Glutamatergic neuron (in vitro differentiated cells): ENCODE measurements around the gene KRTAP3-2. TPM values are rescaled to one million over a fixed set of nuclear protein-coding genes. Genes with fewer than 3 reads are reported as not detected.

ENCODE experiments used
- DNase-seq: peaks from one replicate; pipeline ENCODE4 v3.0.0; 2022
- H3K27ac Mint-ChIP-seq: one replicate; pipeline ENCODE4 v1.8.0; 2020; ENCODE audit warnings: mild to moderate bottlenecking, mixed read lengths, inconsistent platforms; ENCODE audit not compliant: unreplicated experiment
- H3K27me3 Mint-ChIP-seq: one replicate; pipeline ENCODE4 v1.8.0; 2020; ENCODE audit warnings: mild to moderate bottlenecking, moderate library complexity, mixed read lengths, inconsistent platforms; ENCODE audit not compliant: unreplicated experiment
- H3K36me3 Mint-ChIP-seq: one replicate; pipeline ENCODE4 v1.8.0; 2020; ENCODE audit warnings: mild to moderate bottlenecking, mixed read lengths, inconsistent platforms; ENCODE audit not compliant: unreplicated experiment
- H3K4me1 Mint-ChIP-seq: one replicate; pipeline ENCODE4 v1.8.0; 2020; ENCODE audit warnings: mild to moderate bottlenecking, low read depth, mixed read lengths, inconsistent platforms; ENCODE audit not compliant: unreplicated experiment
- H3K4me3 Mint-ChIP-seq: one replicate; pipeline ENCODE4 v1.8.0; 2020; ENCODE audit warnings: mild to moderate bottlenecking, mixed read lengths, inconsistent platforms; ENCODE audit not compliant: unreplicated experiment
- H3K9me3 Mint-ChIP-seq: one replicate; pipeline ENCODE4 v1.8.0; 2020; ENCODE audit warnings: mild to moderate bottlenecking, moderate library complexity, mixed read lengths, inconsistent platforms; ENCODE audit not compliant: unreplicated experiment
- total RNA-seq: library from RNA; stranded (reverse); fragmentation: NEBNext Ultra II Directional; extraction: Animal tissue kit (Norgen Biotek cat#: 25700); gene quantifications from one replicate; pipeline ENCODE4 v1.2.1, GENCODE V29; 2021; ENCODE audit not compliant: unreplicated experiment
- TF ChIP-seq, protein P1 (sequence below): fragments of 200-600 bp; sonication (generic); IDR thresholded peaks from one replicate; pipeline ENCODE4 v1.5.0; 2021; ENCODE audit not compliant: partially characterized antibody, unreplicated experiment

Gene KRTAP3-2
- total RNA-seq, 1 donor from 2014 or later = not detected

DNA sequence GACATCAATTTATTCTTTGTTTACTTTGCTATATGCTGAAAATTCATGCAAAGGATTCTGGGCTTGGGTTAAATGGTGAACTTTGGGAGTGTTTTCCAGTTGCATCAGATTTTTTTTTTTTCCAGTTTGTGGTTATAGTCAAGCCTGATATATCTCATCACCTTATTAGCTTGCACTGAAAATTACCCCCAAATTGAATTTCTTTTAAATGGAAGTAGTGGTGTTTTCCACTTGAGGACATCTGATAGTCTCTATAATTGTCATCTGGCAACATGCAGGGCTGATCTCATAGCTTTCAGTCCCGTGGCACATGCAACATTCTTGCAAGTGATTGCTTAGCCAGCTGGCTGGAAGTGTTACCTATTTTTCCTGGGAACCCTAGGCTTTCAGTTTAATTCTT is 13.9 kb upstream of the KRTAP3-2 start:
- peak overlapping the region; percentile 37 for H3K27ac Mint-ChIP-seq
- no peaks in the 10 kb centered on the region for H3K36me3 Mint-ChIP-seq
- no peak for DNase-seq
- peaks cover 4% of the 10 kb centered on the region for H3K9me3 Mint-ChIP-seq
- H3K27me3 Mint-ChIP-seq = peaks cover 7% of the 10 kb centered on the region
- TF ChIP-seq, protein P1, sequence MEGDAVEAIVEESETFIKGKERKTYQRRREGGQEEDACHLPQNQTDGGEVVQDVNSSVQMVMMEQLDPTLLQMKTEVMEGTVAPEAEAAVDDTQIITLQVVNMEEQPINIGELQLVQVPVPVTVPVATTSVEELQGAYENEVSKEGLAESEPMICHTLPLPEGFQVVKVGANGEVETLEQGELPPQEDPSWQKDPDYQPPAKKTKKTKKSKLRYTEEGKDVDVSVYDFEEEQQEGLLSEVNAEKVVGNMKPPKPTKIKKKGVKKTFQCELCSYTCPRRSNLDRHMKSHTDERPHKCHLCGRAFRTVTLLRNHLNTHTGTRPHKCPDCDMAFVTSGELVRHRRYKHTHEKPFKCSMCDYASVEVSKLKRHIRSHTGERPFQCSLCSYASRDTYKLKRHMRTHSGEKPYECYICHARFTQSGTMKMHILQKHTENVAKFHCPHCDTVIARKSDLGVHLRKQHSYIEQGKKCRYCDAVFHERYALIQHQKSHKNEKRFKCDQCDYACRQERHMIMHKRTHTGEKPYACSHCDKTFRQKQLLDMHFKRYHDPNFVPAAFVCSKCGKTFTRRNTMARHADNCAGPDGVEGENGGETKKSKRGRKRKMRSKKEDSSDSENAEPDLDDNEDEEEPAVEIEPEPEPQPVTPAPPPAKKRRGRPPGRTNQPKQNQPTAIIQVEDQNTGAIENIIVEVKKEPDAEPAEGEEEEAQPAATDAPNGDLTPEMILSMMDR = no peak
- no peak overlapping the region for H3K4me3 Mint-ChIP-seq
- peaks cover 14% of the 10 kb centered on the region for H3K4me1 Mint-ChIP-seq

DNA sequence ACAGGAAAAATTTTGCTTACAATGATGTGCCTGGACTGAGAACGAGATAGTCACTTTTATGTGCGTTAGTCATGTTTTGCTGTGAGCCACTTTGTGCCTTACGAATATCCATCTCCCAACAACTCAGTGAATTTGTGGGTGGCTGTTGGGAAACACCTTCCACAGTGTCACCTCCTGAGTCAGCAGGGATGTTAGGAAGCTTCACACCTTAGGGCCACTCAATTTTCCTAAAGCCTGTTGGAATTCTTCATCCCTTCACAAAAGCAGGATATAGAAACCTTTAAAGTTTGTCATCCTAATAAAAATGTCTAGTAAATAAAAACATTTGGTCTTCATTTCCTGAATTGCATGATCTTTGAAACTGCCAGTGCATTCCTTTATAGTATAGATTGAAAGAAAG is 13.5 kb upstream of the KRTAP3-2 start:
- no peak overlapping the region for H3K4me3 Mint-ChIP-seq
- DNase-seq = no peak
- TF ChIP-seq, protein P1 = no peak
- no peak overlapping the region for H3K27ac Mint-ChIP-seq
- H3K4me1 Mint-ChIP-seq = peaks cover 17% of the 10 kb centered on the region
- H3K27me3 Mint-ChIP-seq = peaks cover 8% of the 10 kb centered on the region
- no peaks in the 10 kb centered on the region for H3K36me3 Mint-ChIP-seq
- H3K9me3 Mint-ChIP-seq = peaks cover 6% of the 10 kb centered on the region

DNA sequence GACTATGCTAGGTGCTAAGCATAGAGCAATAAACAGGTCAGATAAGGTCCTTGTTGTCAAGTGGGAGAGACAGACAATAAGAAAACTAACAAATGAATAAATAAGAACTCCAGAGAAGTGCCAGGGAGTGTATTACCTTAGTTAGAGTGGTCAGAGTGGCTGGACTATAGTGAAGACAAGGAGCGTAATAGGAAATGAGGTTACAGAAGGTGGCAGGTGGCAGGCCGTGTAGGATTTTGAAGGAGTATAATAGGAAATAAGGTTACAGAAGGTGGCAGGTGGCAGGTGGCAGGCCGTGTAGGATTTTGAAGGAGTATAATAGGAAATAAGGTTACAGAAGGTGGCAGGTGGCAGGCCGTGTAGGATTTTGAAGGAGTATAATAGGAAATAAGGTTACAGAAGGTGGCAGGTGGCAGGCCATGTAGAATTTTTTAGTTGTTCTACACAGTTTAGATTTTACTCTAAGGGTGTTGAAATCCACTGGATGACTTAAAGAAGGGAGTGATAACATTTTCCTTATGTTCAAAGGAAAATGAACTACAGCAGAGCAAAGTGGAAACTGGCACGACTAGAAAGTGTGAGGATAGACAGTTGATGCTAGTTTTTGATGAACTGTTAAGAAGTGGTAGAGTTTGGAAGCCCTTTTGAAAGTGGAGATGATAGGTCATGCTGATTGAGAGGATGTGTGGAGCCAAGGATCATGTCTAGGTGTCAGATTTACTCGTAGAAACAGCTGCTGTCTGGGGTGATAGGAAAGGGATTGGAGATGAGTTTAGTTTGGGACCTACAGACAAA is 12.8 kb upstream of the KRTAP3-2 start:
- peaks cover 8% of the 10 kb centered on the region for H3K27me3 Mint-ChIP-seq
- no peaks in the 10 kb centered on the region for H3K36me3 Mint-ChIP-seq
- TF ChIP-seq, protein P1 = no peak
- H3K27ac Mint-ChIP-seq = no peak overlapping the region
- H3K4me3 Mint-ChIP-seq = no peak overlapping the region
- peaks cover 6% of the 10 kb centered on the region for H3K9me3 Mint-ChIP-seq
- DNase-seq = no peak
- peaks cover 17% of the 10 kb centered on the region for H3K4me1 Mint-ChIP-seq

DNA sequence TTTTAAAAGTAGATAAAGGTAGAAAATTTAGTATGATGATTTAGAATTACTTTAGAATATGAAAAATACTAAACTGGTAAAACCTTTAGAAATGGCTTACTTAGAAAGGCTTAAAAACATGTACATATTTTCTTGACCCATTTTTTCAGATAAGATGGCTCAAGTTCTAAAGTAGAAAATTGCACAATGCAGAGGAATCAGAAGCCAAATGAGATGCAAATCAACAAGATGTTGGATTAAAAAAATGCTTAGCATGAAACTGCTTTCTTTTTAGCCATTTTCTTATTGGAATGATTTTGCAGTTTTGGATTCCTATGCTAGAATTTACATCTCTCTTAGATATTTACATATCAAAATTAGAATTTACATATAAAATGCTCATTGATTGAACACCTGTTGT is 10.7 kb upstream of the KRTAP3-2 start:
- Mint-ChIP-seq H3K4me3 (no peak overlapping the region), H3K27ac (no peak overlapping the region), H3K9me3 (peaks cover 6% of the 10 kb centered on the region), H3K4me1 (peaks cover 17% of the 10 kb centered on the region), H3K36me3 (no peaks in the 10 kb centered on the region), H3K27me3 (peaks cover 8% of the 10 kb centered on the region)
- DNase-seq = no peak
- TF ChIP-seq, protein P1 = no peak

DNA sequence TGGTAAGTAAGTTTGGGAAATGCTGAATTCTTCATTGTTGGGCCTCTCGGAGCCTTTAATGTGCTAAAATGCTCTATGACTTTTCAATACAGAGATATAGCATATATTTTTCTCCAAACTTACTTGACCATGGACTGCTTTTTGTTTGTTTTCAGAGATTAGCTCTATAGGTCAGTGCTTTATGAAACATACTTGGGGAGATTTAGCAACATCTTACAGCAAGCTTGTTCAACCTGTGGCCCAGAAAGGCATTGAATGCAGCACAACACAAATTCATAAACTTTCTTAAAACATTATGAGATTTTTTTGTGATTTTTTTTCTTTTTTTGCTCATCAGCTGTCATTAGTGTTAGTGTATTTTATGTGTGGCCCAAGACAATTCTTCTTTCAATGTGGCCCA is 10.2 kb upstream of the KRTAP3-2 start:
- Mint-ChIP-seq H3K9me3 (peaks cover 6% of the 10 kb centered on the region), H3K4me3 (no peak overlapping the region), H3K4me1 (peaks cover 17% of the 10 kb centered on the region), H3K36me3 (no peaks in the 10 kb centered on the region), H3K27ac (no peak overlapping the region), H3K27me3 (peaks cover 8% of the 10 kb centered on the region)
- TF ChIP-seq, protein P1 = no peak
- no peak for DNase-seq
